ENCODE results near the gene CERS6. TPM values are rescaled to one million over a fixed set of nuclear protein-coding genes. Genes with fewer than 3 reads are reported as not detected.

The CERS6 gene
- polyA plus RNA-seq, 3 donors: 7.6 to 17.7 (median 15.6) TPM

DNA sequence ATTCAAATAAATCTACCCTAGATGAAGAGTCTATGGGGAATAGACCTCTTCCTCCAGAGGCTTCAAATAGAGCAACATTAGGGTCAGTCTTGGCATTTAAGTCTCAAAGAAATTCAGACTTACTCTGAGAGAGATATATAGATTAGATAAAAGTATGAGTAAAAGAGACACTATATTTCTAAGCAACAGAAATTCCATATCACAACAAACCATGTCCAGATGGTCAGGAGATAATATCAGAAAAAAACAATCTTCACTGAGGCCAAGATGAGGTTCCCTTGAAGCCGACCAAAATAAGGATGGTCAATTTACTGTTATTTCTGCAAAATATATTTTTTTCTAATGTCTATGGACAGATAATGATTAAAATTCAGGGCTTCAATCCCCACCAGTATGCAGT is 257.3 kb downstream of the CERS6 start:
- no peaks in the 10 kb centered on the region for H3K27me3 Mint-ChIP-seq (ENCODE audit: low read depth in 3 of 3)
- H3K4me1 ChIP-seq (ENCODE audit: control insufficient read depth in 1 of 2, insufficient read depth in 2 of 2, low read length in 2 of 2): no peaks in the 10 kb centered on the region
- peaks cover 2% of the 10 kb centered on the region for H3K4me1 Mint-ChIP-seq
- TF ChIP-seq, protein P1, sequence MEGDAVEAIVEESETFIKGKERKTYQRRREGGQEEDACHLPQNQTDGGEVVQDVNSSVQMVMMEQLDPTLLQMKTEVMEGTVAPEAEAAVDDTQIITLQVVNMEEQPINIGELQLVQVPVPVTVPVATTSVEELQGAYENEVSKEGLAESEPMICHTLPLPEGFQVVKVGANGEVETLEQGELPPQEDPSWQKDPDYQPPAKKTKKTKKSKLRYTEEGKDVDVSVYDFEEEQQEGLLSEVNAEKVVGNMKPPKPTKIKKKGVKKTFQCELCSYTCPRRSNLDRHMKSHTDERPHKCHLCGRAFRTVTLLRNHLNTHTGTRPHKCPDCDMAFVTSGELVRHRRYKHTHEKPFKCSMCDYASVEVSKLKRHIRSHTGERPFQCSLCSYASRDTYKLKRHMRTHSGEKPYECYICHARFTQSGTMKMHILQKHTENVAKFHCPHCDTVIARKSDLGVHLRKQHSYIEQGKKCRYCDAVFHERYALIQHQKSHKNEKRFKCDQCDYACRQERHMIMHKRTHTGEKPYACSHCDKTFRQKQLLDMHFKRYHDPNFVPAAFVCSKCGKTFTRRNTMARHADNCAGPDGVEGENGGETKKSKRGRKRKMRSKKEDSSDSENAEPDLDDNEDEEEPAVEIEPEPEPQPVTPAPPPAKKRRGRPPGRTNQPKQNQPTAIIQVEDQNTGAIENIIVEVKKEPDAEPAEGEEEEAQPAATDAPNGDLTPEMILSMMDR (IDR thresholded peaks at IDR 0.05): no peak
- no peak overlapping the region for H3K9ac ChIP-seq (ENCODE audit: insufficient read depth, low read length, poor library complexity, severe bottlenecking)
- no CpG with 5 or more reads among the region's 1 CpG for WGBS (ENCODE audit: insufficient coverage)
- H4K20me1 ChIP-seq (ENCODE audit: insufficient read depth, low read length): no peaks in the 10 kb centered on the region
- H3K36me3 ChIP-seq (replicated peaks in 1 of 2; ENCODE audit: control insufficient read depth in 1 of 2, insufficient read depth in 2 of 2, low read length in 2 of 2): peaks cover 3 to 36% of the 10 kb centered on the region in 2 donors
- H3K79me2 ChIP-seq (ENCODE audit: insufficient read depth, low read length): no peaks in the 10 kb centered on the region
- no peaks in the 10 kb centered on the region for H3K9me3 Mint-ChIP-seq
- no peak overlapping the region for H3K27ac ChIP-seq (ENCODE audit: low read depth in 1 of 2, low read length in 2 of 2)
- no peaks in the 10 kb centered on the region for H3K9me3 ChIP-seq (replicated peaks in 1 of 2; ENCODE audit: control insufficient read depth in 1 of 2, insufficient read depth in 1 of 2, low read length in 2 of 2)
- peaks cover 20 to 29% of the 10 kb centered on the region in 2 donors for H3K36me3 Mint-ChIP-seq
- no peak overlapping the region for H3K4me3 ChIP-seq (replicated peaks in 1 of 3; ENCODE audit: low read depth in 2 of 3, low read length in 3 of 3)
- no peak overlapping the region for H2AFZ ChIP-seq (ENCODE audit: insufficient read depth, low read depth, low read length, poor library complexity, severe bottlenecking)
- no peak overlapping the region for H3K4me2 ChIP-seq (replicated peaks; ENCODE audit: extremely low read depth, low read length, poor library complexity, severe bottlenecking)
- H3K27me3 ChIP-seq (ENCODE audit: control insufficient read depth in 2 of 2, insufficient read depth in 2 of 2, low read length in 2 of 2): no peaks in the 10 kb centered on the region
- no peak overlapping the region for H3K4me3 Mint-ChIP-seq
- no peak overlapping the region for H3K27ac Mint-ChIP-seq
- no peak for DNase-seq
- intact Hi-C loops (cut with micrococcal nuclease): no loop called here

DNA sequence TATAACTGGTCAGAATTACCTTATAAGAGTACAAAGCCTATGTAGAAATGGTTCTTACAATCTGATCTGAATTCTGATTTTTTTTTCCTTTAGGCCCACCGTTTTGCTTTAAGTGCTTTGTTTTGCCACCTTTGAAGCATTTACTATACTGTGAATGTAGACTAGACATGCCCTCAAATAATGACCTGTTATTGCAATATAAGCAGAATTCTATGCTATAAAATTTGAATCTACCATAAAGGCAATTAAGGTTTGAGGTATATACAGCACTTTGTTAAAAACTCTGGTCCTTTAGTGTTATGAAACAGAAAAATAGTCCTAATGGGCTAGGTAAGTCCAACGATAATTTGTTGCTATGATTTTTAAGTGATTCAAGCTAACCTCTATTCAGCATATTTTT is 259.8 kb downstream of the CERS6 start:
- WGBS (ENCODE audit: insufficient coverage): no CpG with 5 or more reads among the region's 2 CpGs
- Mint-ChIP-seq H3K27ac (no peak overlapping the region), H3K9me3 (no peaks in the 10 kb centered on the region)

More for the DNA sequence above, 259.8 kb downstream of the CERS6 start:
- Mint-ChIP-seq H3K4me3 (no peak overlapping the region), H3K4me1 (peaks cover 2% of the 10 kb centered on the region), H3K27me3 (ENCODE audit: low read depth in 3 of 3) (no peaks in the 10 kb centered on the region), H3K36me3 (peaks cover 37 to 46% of the 10 kb centered on the region in 2 donors)
- TF ChIP-seq, protein P1 (IDR thresholded peaks at IDR 0.05): no peak
- Histone ChIP-seq H3K9ac (ENCODE audit: insufficient read depth, low read length, poor library complexity, severe bottlenecking) (no peak overlapping the region), H3K27me3 (ENCODE audit: control insufficient read depth in 2 of 2, insufficient read depth in 2 of 2, low read length in 2 of 2) (no peaks in the 10 kb centered on the region), H2AFZ (ENCODE audit: insufficient read depth, low read depth, low read length, poor library complexity, severe bottlenecking) (no peak overlapping the region), H3K4me2 (replicated peaks; ENCODE audit: extremely low read depth, low read length, poor library complexity, severe bottlenecking) (no peak overlapping the region), H3K4me1 (ENCODE audit: control insufficient read depth in 1 of 2, insufficient read depth in 2 of 2, low read length in 2 of 2) (no peaks in the 10 kb centered on the region), H3K9me3 (replicated peaks in 1 of 2; ENCODE audit: control insufficient read depth in 1 of 2, insufficient read depth in 1 of 2, low read length in 2 of 2) (no peaks in the 10 kb centered on the region), H4K20me1 (ENCODE audit: insufficient read depth, low read length) (no peaks in the 10 kb centered on the region), H3K36me3 (replicated peaks in 1 of 2; ENCODE audit: control insufficient read depth in 1 of 2, insufficient read depth in 2 of 2, low read length in 2 of 2) (peaks cover 18 to 58% of the 10 kb centered on the region in 2 donors), H3K27ac (ENCODE audit: low read depth in 1 of 2, low read length in 2 of 2) (no peak overlapping the region), H3K79me2 (ENCODE audit: insufficient read depth, low read length) (no peaks in the 10 kb centered on the region), H3K4me3 (replicated peaks in 1 of 3; ENCODE audit: low read depth in 2 of 3, low read length in 3 of 3) (no peak overlapping the region)
- intact Hi-C loops (cut with micrococcal nuclease): no loop called here
- DNase-seq: no peak
